HTERT RPE-1 (cell line): ENCODE results near the gene IFNK.

ENCODE experiments used
- in situ Hi-C: fragments of 300-500 bp; cut with MboI; formaldehyde crosslinking; loops from 4 replicates; pipeline ENCODE4 v1.14.3; 2020; ENCODE audit warnings: low sequenced_read_pairs

IFNK gene

DNA sequence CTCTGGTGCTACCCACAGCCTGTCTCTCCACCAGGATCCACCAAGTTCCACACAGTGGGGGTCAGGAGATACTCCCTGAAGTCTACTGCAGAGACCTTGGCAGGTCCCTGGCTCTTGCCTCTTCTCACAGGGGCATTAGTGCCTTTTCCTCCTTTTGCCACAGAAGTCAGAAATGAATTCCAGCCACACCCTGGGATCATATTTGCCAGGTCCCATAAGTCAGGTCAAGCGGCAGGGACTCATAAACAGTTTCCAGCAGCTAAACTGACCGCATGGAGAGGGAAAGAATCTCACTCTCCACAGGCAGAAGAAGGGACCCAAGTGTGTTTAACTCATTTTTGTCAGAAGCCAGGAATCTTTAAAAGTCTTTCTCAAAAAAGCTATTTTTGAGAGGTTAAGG is 13.3 kb upstream of the IFNK start:
- in situ Hi-C loops, result no loop called here

DNA sequence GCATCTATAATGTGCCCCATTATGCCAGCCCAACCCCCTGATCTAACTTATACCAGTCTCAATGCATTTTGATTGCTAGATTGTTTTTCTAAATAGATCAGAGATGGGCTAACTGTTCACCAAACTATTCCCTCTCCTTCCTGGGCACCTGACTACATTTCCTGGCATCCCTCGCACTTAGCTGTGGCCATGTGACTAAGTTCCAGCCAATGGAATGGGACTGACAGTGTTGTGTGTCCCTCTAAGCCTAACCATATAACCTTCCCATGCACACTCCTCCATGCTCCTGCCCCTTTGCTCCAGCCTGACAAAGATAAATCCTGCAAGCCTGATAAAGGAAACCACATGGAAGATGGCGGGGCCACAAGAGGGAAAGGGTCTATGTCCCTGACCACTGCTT is 12.3 kb upstream of the IFNK start:
- in situ Hi-C loops, result no loop called here

DNA sequence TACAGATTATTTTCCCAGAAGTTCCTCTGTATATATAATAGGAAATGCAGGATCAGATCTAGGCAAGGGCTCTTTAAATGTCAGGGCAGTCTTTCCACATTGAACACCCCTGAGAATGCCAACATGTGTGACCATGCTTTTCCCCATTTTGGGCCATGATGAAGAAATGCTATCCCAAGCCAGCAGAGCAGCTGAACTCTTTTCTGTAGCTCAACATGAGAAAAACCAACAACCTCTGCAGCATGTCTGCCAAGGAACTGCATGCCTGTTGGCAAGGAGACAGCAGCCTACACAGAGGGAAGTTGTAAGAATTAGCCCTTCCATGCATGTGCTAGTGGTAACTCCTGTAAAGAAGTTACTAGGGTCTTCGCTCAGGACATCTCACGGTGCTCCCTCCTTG is 9.5 kb upstream of the IFNK start:
- in situ Hi-C loops, result no loop called here

DNA sequence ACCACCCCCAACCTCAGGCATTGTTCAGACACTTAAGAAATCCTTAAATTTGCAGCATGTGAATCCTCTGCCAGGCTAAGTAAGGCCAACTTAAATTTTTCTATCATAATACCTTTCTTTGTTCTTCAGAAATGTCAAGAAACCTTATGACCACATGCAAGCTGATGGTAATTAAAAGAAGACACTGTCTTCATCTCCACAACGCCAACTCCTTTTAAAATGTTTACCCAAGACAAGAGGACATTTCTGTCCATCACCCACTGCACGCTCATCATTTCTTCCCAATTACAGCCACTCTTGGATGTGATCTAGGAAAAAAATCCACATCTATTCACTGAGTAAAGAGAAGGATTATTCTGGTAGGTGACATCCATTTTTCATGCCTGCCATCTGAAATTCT is 6.1 kb upstream of the IFNK start:
- in situ Hi-C loops, result no loop called here

DNA sequence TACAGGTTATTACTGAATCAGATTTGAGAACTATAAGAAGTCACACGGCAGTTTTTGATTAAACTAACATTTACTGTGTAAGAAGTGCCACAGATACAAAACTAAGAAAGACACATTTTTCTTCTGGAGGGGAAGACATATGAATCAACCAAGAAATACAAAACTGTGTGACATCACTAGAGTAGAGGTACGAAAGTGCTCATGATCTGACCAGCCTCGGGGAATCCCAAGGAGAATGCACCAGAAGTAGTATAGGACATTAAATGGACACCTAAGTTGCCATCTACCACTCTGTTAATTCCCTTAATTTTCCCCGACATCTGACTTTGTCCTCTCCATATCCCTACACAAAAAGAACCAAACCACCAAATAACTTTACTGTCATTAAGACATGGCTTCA is 5.3 kb upstream of the IFNK start:
- in situ Hi-C loops, result no loop called here

DNA sequence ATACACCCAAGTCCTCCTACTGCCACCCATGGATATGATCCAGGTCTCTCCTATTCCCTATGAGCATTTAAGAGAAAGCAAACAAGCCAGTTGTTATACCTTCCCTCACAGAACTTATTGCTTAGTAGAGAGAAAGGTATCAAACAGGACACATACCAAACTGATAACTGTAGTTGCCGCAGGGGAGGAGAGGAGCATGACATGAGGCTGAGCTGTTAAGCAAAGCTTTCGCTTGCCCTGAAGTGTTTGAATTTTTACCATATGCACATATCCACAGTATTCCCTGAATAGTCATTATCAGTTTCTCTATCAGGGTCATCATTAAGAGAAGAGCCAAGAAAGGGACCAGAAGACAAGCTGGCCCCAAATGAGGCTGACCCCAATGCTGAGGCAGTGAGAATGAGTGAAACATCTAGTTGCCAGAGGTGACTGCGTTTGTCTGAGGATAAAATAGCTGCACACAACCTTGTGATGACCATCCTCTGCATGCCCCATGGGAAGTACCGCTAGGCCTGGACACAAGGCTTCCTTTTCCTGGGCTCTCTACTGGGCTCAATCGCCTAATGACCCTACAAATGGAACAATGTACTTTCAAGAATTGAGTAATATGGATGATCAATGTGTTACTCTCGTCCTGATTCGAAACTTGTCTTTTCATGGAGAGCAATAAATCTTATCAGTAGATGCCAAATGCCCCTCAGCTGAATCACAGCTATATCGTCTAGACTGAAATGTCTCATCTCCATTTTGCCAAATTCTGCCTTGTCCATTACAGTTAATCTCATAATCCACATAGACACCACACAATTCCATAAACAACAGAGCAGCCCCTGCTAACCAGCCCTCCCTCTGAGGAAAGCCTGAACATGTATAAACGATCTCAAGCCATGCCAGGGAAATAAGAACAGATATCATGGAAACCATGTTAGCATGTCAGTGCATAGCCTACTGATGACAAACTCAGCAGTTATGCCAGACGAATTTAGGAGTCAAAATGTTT is 4.3 kb upstream of the IFNK start:
- in situ Hi-C loops, result no loop called here

DNA sequence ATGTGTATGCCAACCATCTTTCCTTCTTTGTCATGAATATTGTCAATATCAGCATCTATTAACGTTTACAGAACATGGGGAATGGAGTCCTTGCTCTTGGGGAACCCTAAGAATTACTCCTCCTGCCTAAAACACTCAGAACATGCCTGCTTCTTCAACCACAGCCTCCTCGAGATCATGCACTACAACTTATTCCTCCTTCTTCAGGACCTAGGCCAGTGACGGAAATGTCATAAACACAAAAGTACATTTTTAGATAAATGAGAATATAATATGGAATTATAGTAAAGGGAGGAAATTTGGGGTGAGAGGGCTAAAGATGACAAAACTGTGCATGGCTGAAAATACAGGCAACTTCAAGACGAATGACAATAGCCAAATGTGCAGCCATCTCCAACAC is 3.1 kb upstream of the IFNK start:
- in situ Hi-C loops, result no loop called here

DNA sequence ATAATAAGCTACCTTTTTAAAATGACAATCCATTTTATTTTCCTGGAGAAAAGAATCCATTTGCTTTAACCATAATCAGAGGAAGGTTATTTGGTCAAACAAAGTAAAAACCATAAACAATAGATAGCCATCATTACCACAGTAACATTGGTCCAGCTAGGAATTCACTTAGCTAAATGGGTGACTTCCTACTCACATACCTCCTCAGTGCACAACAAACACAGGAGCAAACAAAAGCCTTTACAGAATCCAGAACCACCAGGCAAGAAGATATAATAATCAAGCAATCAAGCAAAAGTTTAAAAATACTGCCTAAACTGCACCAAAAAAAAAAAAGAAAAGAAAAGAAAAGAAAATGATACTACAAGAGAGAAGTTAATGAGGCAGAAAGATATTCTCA is 949 bp upstream of the IFNK start:
- in situ Hi-C loops, result no loop called here

DNA sequence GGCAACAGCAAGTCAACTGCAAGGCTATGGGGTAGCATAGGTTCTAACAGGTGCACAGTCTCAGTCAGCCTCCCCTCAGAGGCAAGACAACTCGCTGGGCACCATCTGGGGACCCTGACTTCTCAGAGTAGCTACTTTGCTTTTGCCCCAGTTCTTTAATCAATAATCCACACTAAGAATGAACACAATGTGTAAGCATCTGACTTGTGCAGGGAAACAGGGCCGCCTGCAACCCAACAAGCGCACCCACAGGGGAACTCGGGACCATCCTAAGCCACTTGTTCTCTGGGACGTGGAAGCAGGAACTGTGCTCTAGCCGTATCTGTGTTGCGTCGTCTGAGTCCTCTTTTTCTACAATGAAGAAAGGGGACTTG is 3.6 kb downstream of the IFNK start:
- in situ Hi-C loops, result no loop called here

DNA sequence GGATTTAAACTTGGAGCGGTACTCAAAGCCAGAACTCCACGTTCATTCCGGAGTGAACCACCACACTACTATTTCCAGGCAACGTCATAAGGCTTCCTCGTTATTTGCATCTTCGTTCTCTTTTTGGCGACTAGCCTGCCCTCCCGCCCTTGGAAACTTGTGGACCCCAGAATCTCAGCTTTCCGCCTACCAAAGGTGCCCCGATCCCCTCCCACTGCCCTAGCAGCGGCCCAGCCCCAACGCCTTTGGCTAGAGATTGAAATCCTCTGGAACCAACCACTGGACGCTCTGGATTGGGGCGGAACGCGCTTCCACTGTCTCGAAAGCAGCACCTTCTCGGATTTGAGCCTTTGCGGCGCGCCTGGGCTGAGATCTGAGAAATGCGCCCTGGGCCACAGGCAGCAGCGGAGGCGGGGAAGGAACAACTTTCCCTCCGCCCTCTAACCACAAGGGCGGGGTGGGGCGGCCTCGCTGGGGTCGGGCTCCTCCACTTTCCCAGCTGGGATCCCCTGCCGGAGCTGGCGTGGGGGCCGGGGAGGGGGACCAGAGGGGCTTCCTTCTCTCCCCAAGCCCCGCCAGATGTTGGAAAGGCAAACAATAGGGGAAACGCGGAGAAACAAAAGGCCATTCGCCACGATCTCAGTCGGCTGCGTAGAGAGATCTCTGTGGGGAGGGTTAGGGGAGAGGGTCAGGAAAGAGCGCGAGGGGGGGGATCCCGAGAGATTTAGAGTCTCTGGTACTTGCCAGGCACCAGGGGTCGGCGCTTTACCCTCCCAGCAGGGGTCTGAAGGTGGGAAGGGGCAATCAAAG is 4.2 kb downstream of the IFNK start:
- in situ Hi-C loops, result no loop called here

DNA sequence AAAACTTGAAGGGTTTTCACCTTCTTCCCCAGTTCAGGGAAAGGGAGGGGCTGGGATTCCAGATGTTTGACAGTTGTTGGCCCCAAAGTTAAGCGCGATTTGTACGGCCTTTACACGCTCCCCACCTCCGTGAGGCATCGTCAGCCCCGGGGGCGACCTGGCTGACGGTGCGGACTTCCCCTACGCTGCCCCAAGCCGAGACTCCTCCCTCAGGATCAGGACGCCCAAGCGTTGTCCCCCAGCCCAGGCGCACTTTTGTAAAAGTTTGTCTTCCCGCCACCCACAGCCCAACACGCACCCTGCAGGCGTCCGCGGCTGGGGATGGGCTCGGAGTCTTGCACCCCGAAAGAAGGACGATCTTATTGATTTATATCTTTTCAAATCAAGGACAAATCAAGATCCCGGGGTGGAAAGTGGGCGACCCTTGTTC is 4.8 kb downstream of the IFNK start:
- in situ Hi-C loops, result no loop called here

DNA sequence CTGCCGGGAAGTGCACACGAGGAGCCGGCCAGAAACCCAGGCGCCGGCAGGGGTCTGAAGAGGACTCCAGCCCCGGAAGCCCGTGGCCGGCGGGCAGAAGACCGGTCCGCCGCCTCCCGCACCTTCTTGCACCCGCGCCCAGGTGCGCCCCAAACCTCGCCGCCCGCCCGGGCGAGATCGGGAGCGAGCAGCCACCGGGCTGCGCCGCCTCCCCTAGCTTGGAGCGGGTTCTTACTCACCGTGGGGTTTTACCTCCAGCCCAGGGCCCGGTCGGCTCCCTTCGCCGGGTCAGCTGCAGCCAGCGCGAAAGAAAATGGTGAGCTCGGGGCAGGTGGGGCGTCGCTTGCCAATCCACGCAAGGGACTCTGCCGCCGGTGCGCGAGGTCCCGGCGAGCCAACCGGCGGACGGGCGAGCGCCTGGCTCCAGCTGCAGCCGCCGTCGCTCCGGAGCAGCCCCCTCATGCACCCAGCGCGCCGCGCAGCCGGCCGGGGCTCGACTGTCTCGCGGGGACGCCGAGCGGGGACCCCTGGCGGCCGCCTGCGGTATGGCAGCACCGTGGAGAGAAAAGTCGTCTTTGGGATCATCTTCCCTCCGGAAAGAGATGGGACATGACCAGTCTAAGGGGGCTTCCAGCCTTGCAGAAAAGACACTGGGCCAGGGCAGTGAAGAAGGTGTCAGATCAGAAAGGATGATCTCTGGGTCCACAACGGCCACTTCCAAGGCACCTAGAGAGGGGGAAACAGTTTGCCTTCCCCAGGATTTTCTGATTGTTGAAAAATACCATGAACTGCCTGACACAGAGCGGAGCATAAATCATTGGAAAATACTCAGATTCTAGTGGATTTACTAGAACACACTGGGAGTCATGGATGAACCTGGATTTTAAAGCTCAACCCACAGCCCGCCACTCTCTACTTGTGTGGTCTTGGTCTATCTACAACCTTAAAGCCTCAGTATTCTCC is 5.5 kb downstream of the IFNK start, which contains the start of gene MOB3B:
Gene MOB3B (minus strand): TSS at position 499 of the 963 bp plus-strand sequence. CDS start 74,264 bp downstream, outside the sequence.
- in situ Hi-C loops, result no loop called here

DNA sequence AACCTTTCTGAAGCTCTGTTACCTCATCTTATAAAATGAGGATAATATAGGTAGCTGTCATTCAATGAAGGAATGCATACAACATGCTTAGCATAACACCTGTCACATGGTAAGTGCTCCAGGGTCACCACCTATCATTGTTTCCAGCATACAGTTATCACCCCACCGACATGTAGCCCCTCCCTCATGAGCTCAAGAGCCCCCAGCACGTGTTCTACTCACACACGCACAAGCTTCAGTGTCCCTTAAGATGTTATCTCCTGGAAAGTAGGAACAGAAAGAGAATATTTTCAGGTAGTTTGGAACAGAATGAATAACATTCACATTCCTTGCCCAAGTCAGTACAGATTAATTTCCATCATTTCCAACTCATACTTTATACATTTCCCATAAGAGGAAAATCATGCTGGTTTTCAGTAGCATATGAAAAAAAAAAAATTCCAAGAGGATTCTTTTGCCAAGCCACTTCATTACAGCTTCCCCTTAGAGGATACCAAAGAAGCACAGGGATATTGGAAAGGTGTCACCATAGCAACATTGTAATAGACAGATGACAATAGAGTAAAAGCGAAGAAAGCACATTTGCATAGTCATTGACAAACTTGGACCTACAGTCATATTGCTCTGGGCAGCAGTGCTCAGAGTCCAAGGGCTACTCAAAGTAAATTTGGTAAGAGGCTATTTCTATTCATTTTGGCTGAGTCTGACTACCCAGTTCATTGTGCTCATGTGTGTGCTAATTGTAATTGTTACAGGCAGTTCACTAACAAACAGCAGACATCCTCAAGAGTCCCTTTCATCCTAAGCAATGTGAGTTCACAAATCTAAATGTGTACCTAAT is 7.0 kb downstream of the IFNK start:
- in situ Hi-C loops, result no loop called here

DNA sequence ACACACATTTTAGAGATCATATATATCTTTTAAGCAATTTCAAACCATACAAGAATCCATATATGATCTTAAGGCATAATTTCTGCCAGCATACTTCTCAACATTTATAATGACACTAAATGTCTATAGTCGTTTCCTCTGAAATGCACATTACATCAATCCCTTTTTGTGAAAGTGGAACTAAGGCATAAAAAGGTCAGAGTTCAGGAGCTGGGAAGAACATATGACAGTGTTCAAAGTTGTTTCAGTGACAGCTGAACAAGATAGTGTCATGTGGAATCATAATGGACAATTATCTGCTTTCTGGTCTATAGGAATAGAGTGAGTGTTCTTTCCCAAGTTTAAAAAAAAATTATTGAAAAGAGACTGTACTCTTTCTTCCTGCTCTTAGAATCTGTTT is 8.0 kb downstream of the IFNK start:
- in situ Hi-C loops, result no loop called here

DNA sequence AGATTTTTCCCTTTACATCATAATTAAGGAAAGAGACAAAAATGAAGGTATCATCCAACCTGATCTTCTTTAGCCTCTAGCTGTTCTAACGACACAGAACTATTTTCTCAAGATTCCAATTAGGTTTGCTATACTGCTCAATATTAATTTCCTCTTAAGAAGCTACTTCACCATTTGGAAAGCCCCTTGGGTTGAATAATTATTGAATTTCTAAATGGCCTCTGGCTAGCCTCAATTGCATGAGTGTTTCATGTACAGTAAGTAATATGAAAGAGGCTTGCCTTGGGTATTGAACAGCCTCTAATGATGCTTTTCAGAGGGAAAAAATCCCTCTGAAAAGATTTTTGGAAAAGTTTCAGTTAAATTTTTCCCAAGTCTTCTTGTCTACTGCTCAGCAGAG is 9.2 kb downstream of the IFNK start:
- in situ Hi-C loops, result no loop called here

DNA sequence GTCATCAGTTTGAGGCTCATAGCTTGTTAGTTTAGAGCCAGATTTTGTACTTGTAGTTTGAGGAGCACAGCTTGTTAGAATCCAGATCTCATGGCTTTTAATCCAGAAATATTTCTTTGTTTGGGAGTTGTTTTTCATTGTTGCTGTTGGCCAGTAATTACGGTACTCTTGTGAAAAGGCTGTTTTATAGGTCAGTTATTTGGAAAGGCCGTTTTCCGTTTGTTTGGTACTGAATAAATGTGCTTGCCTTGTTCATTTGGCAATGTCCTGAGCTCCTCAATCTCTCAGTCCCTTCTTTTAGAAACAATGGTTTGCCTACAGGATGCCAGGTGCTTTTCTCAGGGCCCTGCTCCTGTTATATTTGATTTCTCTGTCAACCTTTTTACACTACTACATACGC is 10.0 kb downstream of the IFNK start:
- in situ Hi-C loops, result no loop called here

DNA sequence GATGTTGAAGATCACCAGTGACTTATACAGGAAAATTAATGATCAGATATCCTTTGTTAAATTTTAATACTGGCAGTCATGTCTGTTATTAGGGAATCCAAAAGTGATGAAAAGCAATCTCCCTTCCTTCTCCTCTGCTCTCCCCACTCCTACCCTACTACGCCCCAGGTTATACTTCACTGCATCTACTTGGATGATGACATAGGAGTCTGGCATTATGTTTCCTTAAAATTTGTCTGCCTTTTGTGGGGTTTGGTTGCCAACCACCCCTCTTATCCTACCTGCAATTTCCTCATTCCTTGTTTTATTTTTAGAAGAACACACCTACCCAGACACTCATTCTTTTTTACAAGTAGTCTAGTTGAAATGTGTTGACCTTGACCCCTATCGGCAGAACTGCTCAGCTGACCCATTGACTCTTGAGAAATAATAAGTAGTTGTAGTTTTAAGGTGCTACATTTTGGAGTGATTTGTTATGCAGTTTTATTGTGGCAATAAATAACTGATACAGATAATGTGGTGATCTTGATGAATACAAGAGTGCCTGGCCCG is 10.6 kb downstream of the IFNK start:
- in situ Hi-C loops, result no loop called here

DNA sequence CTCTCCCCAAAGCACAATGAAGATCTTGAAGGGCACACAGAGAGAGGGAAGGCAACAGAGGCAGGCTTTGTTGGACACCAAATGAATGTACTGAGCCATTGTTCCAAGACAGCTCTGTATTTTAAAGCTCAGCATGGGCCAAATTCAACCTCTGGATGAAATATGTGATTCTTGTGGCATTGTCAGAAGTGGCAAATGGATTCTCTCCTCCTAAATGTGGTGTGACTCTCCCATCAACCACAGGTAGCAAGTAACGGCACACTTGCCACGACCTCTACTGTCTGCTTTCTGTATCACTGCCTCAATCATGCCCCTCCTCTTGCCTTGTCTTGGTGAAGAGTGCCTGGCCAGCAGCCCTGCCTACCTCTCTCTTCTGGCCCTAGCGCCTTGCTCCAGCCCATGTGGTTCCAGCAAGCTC is 11.6 kb downstream of the IFNK start:
- in situ Hi-C loops, result no loop called here

DNA sequence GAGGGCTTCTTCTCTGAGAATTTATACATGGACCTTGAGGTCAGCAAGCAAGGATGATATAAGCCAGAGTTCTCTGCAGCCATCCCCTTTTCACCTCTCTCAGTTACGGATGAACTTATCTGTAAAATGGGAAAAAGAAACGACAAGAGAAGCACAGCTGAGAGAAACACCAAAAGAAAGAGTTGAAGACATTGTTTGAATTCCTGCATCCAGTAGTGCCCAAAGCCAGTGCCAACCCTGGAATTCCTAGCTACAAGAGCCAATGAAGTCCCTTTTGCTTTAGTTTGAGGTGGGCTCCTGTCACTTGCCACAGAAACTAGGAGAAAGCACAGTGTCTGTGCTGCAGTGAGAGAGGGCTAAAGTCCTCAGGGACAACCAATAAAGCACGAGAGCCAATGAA is 12.1 kb downstream of the IFNK start:
- in situ Hi-C loops, result no loop called here

DNA sequence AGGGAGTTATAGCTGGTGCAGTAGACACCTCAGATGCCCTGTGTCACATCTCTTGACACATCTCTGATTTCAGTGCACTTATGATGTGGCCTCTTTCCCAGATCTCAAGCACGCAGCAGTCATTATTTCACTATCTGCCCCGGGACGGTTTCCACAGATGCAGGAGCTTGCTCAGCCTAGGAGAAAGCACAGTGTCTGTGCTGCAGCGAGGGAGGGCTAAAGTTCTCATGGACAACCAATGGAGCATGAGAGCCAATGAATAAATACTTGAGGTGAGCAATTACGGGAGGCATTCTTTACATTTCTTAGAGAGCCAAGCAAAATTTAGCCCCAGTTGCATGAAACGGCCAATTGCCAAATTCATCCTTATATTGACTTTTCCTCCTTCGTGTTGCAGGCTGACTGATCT is 12.9 kb downstream of the IFNK start:
- in situ Hi-C loops, result no loop called here
